Calu3 (cell line): Measurements from ENCODE around the gene OXGR1. TPM values are rescaled to one million over a fixed set of nuclear protein-coding genes. Genes with fewer than 3 reads are reported as not detected.

Experiments used
- BruUV-seq: library from RNA; stranded (reverse); fragments of 400-500 nt; replicated peaks from 2 replicates; lab custom pipeline; 2021; lab: Mats Ljungman, UMichigan
- CTCF ChIA-PET: fragments of 300-600 bp; sonication (Branson Sonifier 250); formaldehyde crosslinking; loops from one replicate; lab custom pipeline; 2022; ENCODE audit warnings: antibody characterized with exemption; lab: Charles Lee
- DNase-seq: peaks from one replicate; pipeline ENCODE4 v3.0.0; 2022
- H3K27ac Mint-ChIP-seq: one replicate; pipeline ENCODE4 v1.8.0; 2022; ENCODE audit warnings: mixed read lengths; ENCODE audit not compliant: unreplicated experiment
- H3K27me3 Mint-ChIP-seq: one replicate; pipeline ENCODE4 v1.8.0; 2022; ENCODE audit warnings: mixed read lengths; ENCODE audit not compliant: unreplicated experiment
- H3K36me3 Mint-ChIP-seq: one replicate; pipeline ENCODE4 v1.8.0; 2022; ENCODE audit warnings: mild to moderate bottlenecking, moderate library complexity, mixed read lengths; ENCODE audit not compliant: insufficient read depth, unreplicated experiment
- H3K4me1 Mint-ChIP-seq: one replicate; pipeline ENCODE4 v1.8.0; 2022; ENCODE audit warnings: mild to moderate bottlenecking, low read depth, mixed read lengths; ENCODE audit not compliant: unreplicated experiment
- H3K4me3 Mint-ChIP-seq: one replicate; pipeline ENCODE4 v1.8.0; 2022; ENCODE audit warnings: mild to moderate bottlenecking, low read depth, moderate library complexity, mixed read lengths; ENCODE audit not compliant: unreplicated experiment
- H3K9me3 Mint-ChIP-seq: one replicate; pipeline ENCODE4 v1.8.0; 2022; ENCODE audit warnings: low read depth, mixed read lengths; ENCODE audit not compliant: unreplicated experiment
- intact Hi-C: fragments of 100-400 bp; cut with micrococcal nuclease; formaldehyde crosslinking; loops from one replicate; pipeline ENCODE4 v1.10.0; 2022; ENCODE audit not compliant: unreplicated experiment
- total RNA-seq: library from RNA; stranded (reverse); gene quantifications from 2 replicates; pipeline ENCODE4 v1.2.3, GENCODE V29; 2022
- TF ChIP-seq, protein P1 (sequence below): fragments of 200-600 bp; IDR thresholded peaks from one replicate; pipeline ENCODE4 v1.8.0; 2022; ENCODE audit warnings: antibody characterized with exemption; ENCODE audit not compliant: unreplicated experiment

Gene OXGR1
- total RNA-seq, 1 experiment from 2014 or later = 0.40 TPM

DNA sequence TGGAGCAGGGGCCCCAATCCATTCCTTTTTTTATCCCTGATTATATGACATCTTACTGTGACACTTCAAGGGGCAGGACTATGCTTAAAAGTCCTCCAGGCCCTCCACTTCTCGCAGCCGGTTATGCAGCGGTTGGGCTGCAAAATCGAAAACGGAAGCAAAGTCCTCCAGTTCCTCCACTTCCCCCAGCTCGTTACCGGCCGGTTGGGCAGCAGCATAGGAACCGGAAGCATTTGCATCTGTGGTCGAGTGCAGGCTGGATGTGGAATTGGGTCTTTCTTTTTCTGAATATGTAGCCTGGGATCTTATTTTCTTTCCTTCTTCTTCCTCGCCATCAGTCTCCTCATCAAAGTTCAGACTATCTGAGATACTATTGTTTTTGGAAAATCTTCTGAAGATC, 46.1 kb downstream of the OXGR1 start:
- H3K4me3 Mint-ChIP-seq = no peak overlapping the region
- BruUV-seq = no TSS peak
- TF ChIP-seq, protein P1, sequence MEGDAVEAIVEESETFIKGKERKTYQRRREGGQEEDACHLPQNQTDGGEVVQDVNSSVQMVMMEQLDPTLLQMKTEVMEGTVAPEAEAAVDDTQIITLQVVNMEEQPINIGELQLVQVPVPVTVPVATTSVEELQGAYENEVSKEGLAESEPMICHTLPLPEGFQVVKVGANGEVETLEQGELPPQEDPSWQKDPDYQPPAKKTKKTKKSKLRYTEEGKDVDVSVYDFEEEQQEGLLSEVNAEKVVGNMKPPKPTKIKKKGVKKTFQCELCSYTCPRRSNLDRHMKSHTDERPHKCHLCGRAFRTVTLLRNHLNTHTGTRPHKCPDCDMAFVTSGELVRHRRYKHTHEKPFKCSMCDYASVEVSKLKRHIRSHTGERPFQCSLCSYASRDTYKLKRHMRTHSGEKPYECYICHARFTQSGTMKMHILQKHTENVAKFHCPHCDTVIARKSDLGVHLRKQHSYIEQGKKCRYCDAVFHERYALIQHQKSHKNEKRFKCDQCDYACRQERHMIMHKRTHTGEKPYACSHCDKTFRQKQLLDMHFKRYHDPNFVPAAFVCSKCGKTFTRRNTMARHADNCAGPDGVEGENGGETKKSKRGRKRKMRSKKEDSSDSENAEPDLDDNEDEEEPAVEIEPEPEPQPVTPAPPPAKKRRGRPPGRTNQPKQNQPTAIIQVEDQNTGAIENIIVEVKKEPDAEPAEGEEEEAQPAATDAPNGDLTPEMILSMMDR = no peak
- H3K36me3 Mint-ChIP-seq = no peaks in the 10 kb centered on the region
- no peaks in the 10 kb centered on the region for H3K27me3 Mint-ChIP-seq
- DNase-seq = no peak
- no peaks in the 10 kb centered on the region for H3K4me1 Mint-ChIP-seq
- intact Hi-C loops = no loop called here
- H3K27ac Mint-ChIP-seq = no peak overlapping the region
- CTCF ChIA-PET = no interaction called here
- H3K9me3 Mint-ChIP-seq = no peaks in the 10 kb centered on the region

DNA sequence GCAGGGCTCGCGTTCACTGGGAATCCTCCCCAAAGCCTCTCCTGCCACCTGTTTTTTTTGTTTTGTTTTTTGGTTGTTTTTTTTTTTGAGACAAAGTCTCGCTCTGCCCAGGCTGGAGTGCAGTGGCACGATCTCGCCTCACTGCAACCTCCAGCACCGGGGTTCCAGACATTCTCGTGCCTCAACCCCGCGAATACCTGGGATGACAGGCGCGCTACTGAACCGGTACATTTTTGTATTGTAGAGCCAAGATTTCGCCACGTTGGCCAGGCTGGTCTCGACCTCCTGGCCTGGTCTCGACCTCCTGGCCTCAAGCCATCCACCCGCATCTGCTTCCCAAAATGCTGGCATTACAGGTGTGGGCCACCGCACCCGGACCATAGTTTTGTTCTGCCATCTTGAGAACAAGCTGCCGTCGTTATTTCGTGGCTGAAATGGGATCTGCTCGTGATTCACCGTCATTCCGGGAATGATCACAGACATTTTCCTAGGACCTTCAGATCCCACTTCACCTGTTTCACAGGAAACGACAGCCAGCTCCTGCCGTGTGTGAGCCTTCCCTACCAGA, 46.8 kb downstream of the OXGR1 start:
- H3K36me3 Mint-ChIP-seq = no peaks in the 10 kb centered on the region
- no TSS peak for BruUV-seq
- CTCF ChIA-PET = no interaction called here
- intact Hi-C loops = no loop called here
- TF ChIP-seq, protein P1 = no peak
- DNase-seq = no peak
- no peaks in the 10 kb centered on the region for H3K4me1 Mint-ChIP-seq
- no peaks in the 10 kb centered on the region for H3K9me3 Mint-ChIP-seq
- H3K27ac Mint-ChIP-seq = no peak overlapping the region
- peaks cover 2% of the 10 kb centered on the region for H3K27me3 Mint-ChIP-seq
- H3K4me3 Mint-ChIP-seq = no peak overlapping the region

DNA sequence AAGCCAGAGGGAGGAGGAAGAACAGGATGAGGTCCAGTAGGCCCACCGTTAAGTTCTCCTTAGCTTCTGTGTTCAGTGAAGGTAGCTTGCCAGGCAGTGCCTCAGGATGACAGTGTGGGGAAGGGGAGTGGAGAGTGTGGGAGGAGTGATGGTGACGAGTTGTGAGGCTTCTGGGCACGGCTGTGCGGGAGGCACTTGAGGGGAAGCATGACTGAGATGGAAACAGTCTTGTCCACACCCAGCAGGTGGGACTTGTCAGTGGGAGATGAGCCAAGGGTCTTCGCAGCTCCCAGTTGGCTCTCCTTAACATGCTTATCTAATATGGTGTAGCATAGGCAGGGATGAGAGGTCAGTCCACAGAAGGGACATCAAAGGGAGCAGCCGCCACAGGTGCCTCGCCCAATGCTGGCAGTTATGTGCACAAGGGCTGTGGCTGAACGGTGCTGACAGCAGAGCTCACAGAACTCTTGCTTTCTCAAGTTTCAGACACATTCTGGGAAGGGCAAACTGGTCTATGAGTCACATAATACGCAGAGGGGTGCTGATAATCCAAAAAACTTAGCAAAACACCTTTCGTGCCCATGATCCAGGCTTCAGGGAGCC, 47.5 kb downstream of the OXGR1 start:
- no peaks in the 10 kb centered on the region for H3K9me3 Mint-ChIP-seq
- H3K36me3 Mint-ChIP-seq = no peaks in the 10 kb centered on the region
- peaks cover 8% of the 10 kb centered on the region for H3K27me3 Mint-ChIP-seq
- TF ChIP-seq, protein P1 = no peak
- CTCF ChIA-PET = no interaction called here
- no peaks in the 10 kb centered on the region for H3K4me1 Mint-ChIP-seq
- intact Hi-C loops = no loop called here
- no peak overlapping the region for H3K27ac Mint-ChIP-seq
- DNase-seq = no peak
- no peak overlapping the region for H3K4me3 Mint-ChIP-seq
- BruUV-seq = no TSS peak

DNA sequence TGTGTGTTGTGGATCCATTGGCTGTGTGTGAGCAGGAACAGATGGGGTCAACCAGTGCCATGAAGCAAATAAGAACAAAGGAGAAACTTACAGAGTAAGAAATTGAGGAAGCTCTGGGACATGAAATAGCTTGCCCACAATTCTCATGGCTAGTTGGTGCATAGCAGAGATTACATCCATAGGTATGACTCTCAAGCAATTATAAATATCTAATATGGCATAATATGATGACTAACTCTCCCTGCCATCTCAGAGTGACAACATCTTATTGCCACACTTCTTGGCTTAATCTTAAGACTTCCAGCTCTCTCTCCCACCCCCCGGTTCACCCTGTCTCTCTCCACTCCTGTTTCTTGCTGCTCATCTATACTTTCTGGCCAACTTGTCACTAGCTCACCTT, 53.3 kb downstream of the OXGR1 start:
- H3K27ac Mint-ChIP-seq = no peak overlapping the region
- CTCF ChIA-PET = no interaction called here
- DNase-seq = no peak
- intact Hi-C loops = no loop called here
- TF ChIP-seq, protein P1 = no peak
- H3K4me3 Mint-ChIP-seq = no peak overlapping the region
- no TSS peak for BruUV-seq
- no peaks in the 10 kb centered on the region for H3K4me1 Mint-ChIP-seq
- H3K27me3 Mint-ChIP-seq = peaks cover 22% of the 10 kb centered on the region
- no peaks in the 10 kb centered on the region for H3K36me3 Mint-ChIP-seq
- no peaks in the 10 kb centered on the region for H3K9me3 Mint-ChIP-seq
